Progenitor cell of endocrine pancreas (in vitro differentiated cells): Measurements from ENCODE around the gene UBASH3A. TPM values are rescaled to one million over a fixed set of nuclear protein-coding genes. Genes with fewer than 3 reads are reported as not detected.

ENCODE experiments used
- DNase-seq: peaks from one replicate; pipeline ENCODE4 v3.0.0; 2021; ENCODE audit warnings: low spot score; ENCODE audit not compliant: unreplicated experiment
- H3K27ac Mint-ChIP-seq: 2 replicates; pipeline ENCODE4 v1.8.0; 2021; ENCODE audit warnings: mild to moderate bottlenecking, moderate library complexity, mixed read lengths
- H3K27me3 Mint-ChIP-seq: 2 replicates; pipeline ENCODE4 v1.8.0; 2021; ENCODE audit warnings: mixed read lengths
- H3K36me3 Mint-ChIP-seq: 2 replicates; pipeline ENCODE4 v1.8.0; 2022; ENCODE audit warnings: mixed read lengths; ENCODE audit not compliant: insufficient read depth
- H3K4me1 Mint-ChIP-seq: 2 replicates; pipeline ENCODE4 v1.8.0; 2021; ENCODE audit warnings: low read depth, mixed read lengths
- H3K4me3 Mint-ChIP-seq: 2 replicates; pipeline ENCODE4 v1.8.0; 2021; ENCODE audit warnings: low read depth, mild to moderate bottlenecking, moderate library complexity, mixed read lengths
- H3K9me3 Mint-ChIP-seq: 2 replicates; pipeline ENCODE4 v1.8.0; 2021; ENCODE audit warnings: low read depth, mixed read lengths
- total RNA-seq: library from RNA; stranded (reverse); gene quantifications from 2 replicates; pipeline ENCODE4 v1.2.1, GENCODE V29; 2021
- TF ChIP-seq, protein P1 (sequence below): fragments of 200-600 bp; sonication (generic); IDR thresholded peaks from one replicate; pipeline ENCODE4 v1.5.0; 2021; ENCODE audit warnings: antibody characterized with exemption, mild to moderate bottlenecking; ENCODE audit not compliant: unreplicated experiment

Gene UBASH3A
- total RNA-seq, 1 donor from 2014 or later = not detected

GRCh38 chr21:42479582-42479981, 75.9 kb downstream of the UBASH3A start:
- peaks cover 5% of the 10 kb centered on the region for H3K4me1 Mint-ChIP-seq
- H3K27ac Mint-ChIP-seq = no peak overlapping the region
- H3K4me3 Mint-ChIP-seq = no peak overlapping the region
- peaks cover 5% of the 10 kb centered on the region for H3K9me3 Mint-ChIP-seq
- TF ChIP-seq, protein P1, sequence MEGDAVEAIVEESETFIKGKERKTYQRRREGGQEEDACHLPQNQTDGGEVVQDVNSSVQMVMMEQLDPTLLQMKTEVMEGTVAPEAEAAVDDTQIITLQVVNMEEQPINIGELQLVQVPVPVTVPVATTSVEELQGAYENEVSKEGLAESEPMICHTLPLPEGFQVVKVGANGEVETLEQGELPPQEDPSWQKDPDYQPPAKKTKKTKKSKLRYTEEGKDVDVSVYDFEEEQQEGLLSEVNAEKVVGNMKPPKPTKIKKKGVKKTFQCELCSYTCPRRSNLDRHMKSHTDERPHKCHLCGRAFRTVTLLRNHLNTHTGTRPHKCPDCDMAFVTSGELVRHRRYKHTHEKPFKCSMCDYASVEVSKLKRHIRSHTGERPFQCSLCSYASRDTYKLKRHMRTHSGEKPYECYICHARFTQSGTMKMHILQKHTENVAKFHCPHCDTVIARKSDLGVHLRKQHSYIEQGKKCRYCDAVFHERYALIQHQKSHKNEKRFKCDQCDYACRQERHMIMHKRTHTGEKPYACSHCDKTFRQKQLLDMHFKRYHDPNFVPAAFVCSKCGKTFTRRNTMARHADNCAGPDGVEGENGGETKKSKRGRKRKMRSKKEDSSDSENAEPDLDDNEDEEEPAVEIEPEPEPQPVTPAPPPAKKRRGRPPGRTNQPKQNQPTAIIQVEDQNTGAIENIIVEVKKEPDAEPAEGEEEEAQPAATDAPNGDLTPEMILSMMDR = no peak
- H3K27me3 Mint-ChIP-seq = no peaks in the 10 kb centered on the region
- no peaks in the 10 kb centered on the region for H3K36me3 Mint-ChIP-seq
- no peak for DNase-seq

DNA sequence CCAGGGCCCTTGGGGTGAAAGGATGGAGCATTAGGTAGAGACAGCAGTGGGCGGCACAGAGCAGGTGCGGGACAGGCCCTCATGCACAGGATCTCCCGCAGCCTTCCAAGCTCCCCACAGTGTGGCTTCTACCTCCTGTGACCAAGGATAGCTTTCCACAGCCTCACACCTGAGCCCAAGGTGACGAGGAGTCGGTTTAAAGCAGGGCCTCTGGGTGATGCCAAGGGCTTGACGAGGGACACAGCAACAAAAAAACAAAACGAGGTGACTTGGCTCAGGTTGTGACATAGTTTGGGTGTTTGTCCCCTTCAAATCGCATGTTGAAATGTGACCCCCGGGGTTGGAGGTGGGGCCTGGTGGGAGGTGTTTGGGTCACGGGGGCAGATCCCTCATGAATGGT, 77.0 kb downstream of the UBASH3A start:
- no peak for DNase-seq
- peaks cover 5% of the 10 kb centered on the region for H3K9me3 Mint-ChIP-seq
- no peak overlapping the region for H3K27ac Mint-ChIP-seq
- H3K27me3 Mint-ChIP-seq = no peaks in the 10 kb centered on the region
- peaks cover 4% of the 10 kb centered on the region for H3K4me1 Mint-ChIP-seq
- H3K4me3 Mint-ChIP-seq = no peak overlapping the region
- no peaks in the 10 kb centered on the region for H3K36me3 Mint-ChIP-seq
- TF ChIP-seq, protein P1 = no peak

GRCh38 chr21:42481169-42481568, 77.5 kb downstream of the UBASH3A start:
- H3K36me3 Mint-ChIP-seq = no peaks in the 10 kb centered on the region
- peaks cover 4% of the 10 kb centered on the region for H3K4me1 Mint-ChIP-seq
- H3K27ac Mint-ChIP-seq = peak overlapping the region; percentile 17
- peaks cover 5% of the 10 kb centered on the region for H3K9me3 Mint-ChIP-seq
- DNase-seq = no peak
- no peaks in the 10 kb centered on the region for H3K27me3 Mint-ChIP-seq
- no peak overlapping the region for H3K4me3 Mint-ChIP-seq
- TF ChIP-seq, protein P1 = no peak

DNA sequence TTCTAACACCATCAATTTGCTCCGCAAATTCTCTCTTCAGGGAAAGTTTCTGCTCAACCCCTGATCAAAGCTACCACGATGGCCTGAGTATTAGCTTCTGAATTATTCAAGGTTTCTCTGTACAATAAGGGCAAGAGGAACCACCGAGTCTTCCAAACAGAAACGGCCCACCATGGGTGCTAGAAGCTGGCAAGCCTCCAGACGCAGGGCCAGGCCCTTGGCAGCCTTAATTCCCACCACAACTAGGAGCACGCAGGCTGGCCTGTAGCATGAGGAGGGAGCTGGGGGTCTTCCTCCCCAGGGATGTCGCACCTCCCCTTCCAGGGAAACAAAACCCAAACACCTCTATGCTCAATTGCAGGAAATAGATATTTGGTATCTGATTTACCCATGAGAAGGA, 81.3 kb downstream of the UBASH3A start:
- TF ChIP-seq, protein P1 = no peak
- no peaks in the 10 kb centered on the region for H3K36me3 Mint-ChIP-seq
- H3K9me3 Mint-ChIP-seq = peaks cover 5% of the 10 kb centered on the region
- no peak overlapping the region for H3K27ac Mint-ChIP-seq
- peaks cover 3% of the 10 kb centered on the region for H3K27me3 Mint-ChIP-seq
- DNase-seq = no peak
- H3K4me3 Mint-ChIP-seq = no peak overlapping the region
- peaks cover 4% of the 10 kb centered on the region for H3K4me1 Mint-ChIP-seq

GRCh38 chr21:42486072-42486471, 82.4 kb downstream of the UBASH3A start:
- no peak overlapping the region for H3K4me3 Mint-ChIP-seq
- TF ChIP-seq, protein P1 = no peak
- peaks cover 3% of the 10 kb centered on the region for H3K27me3 Mint-ChIP-seq
- DNase-seq = no peak
- H3K9me3 Mint-ChIP-seq = peaks cover 5% of the 10 kb centered on the region
- no peak overlapping the region for H3K27ac Mint-ChIP-seq
- no peaks in the 10 kb centered on the region for H3K36me3 Mint-ChIP-seq
- H3K4me1 Mint-ChIP-seq = peaks cover 4% of the 10 kb centered on the region
